IPS-15b (cell line): Measurements from ENCODE around the gene DNAJC18.

Source experiments
- H3K27me3 ChIP-seq: one replicate; pipeline ENCODE4 v1.6.1; 2013; ENCODE audit warnings: low read length; ENCODE audit not compliant: control insufficient read depth, insufficient read depth
- H3K36me3 ChIP-seq: one replicate; pipeline ENCODE4 v1.6.1; 2013; ENCODE audit warnings: low read length; ENCODE audit not compliant: control insufficient read depth, insufficient read depth
- H3K4me1 ChIP-seq: one replicate; pipeline ENCODE4 v1.6.1; 2013; ENCODE audit warnings: mild to moderate bottlenecking, low read length; ENCODE audit not compliant: control insufficient read depth, insufficient read depth
- H3K4me3 ChIP-seq: one replicate; pipeline ENCODE4 v1.5.1; 2013; ENCODE audit warnings: low read depth, low read length
- H3K9ac ChIP-seq: one replicate; pipeline ENCODE4 v1.6.1; 2013; ENCODE audit warnings: low read depth, mild to moderate bottlenecking, low read length
- H3K9me3 ChIP-seq: one replicate; pipeline ENCODE4 v1.6.1; 2013; ENCODE audit warnings: mild to moderate bottlenecking, low read length; ENCODE audit not compliant: control insufficient read depth, insufficient read depth

DNAJC18 gene

DNA sequence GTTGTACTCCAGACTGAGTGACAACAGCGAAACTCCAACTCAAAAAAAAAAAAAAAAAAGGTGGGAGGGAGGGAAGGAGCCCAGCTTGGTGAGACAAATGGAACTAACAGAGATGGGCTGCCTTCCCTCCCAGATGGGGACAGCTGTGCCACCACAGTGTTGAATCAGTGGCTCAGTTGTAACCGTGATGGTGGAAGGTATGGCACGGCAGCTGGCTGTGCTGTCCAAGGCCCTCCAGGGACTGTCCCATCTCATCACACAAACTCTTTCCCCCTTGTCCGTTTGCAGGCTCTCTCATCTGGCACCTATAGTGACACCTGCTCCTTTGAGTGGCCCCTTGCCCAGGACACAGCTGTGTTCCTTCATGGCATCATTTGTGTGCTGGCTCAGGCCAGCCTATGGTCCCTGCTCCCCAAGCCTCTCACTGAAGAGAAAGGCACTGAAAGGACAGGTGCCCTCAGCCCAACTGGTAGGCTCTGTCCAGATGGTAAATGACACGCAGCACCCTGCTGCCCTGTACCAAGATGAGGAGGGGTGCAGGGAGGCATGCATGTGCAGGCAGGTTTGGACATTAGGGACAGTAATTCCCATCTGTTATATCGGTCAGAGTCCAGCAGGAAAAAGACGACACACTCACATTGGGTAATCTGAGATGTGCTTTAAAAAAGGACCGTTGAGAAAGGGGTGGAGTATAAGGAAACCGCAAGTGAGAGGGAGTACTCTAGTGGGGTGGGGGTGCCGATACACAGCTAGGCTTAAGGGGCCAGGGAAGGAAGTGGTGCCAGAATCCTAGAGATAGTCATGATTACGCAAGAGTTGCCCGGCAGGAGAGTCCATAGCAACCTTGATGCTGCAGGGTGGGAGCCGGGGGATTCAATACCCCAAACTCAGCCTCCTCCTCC is 35.8 kb upstream of the DNAJC18 start:
- no peaks in the 10 kb centered on the region for H3K36me3 ChIP-seq
- H3K4me3 ChIP-seq: no peak overlapping the region

GRCh38 chr5:139473565-139473964 is 34.2 kb upstream of the DNAJC18 start:
- Histone ChIP-seq H3K27me3 (no peaks in the 10 kb centered on the region), H3K36me3 (no peaks in the 10 kb centered on the region), H3K9me3 (no peaks in the 10 kb centered on the region), H3K4me1 (peaks cover 11% of the 10 kb centered on the region), H3K4me3 (no peak overlapping the region), H3K9ac (peak overlapping the region; percentile 3)

More for the DNA sequence above, 35.8 kb upstream of the DNAJC18 start:
- Histone ChIP-seq H3K4me1 (peaks cover 11% of the 10 kb centered on the region), H3K27me3 (no peaks in the 10 kb centered on the region), H3K9ac (no peak overlapping the region), H3K9me3 (no peaks in the 10 kb centered on the region)

- Histone ChIP-seq H3K4me3 (no peak overlapping the region), H3K36me3 (no peaks in the 10 kb centered on the region), H3K4me1 (peaks cover 11% of the 10 kb centered on the region), H3K27me3 (no peaks in the 10 kb centered on the region), H3K9ac (peak overlapping the region; percentile 12), H3K9me3 (no peaks in the 10 kb centered on the region)
Measured at GRCh38 chr5:139473105-139473504, 33.8 kb upstream of the DNAJC18 start.

- no peak overlapping the region for H3K4me3 ChIP-seq
- no peaks in the 10 kb centered on the region for H3K27me3 ChIP-seq
- no peaks in the 10 kb centered on the region for H3K9me3 ChIP-seq
- H3K4me1 ChIP-seq: peaks cover 11% of the 10 kb centered on the region
- H3K9ac ChIP-seq: peak overlapping the region; percentile 12
- H3K36me3 ChIP-seq: no peaks in the 10 kb centered on the region
Measured at GRCh38 chr5:139472386-139473030, 33.2 kb upstream of the DNAJC18 start.

GRCh38 chr5:139470821-139471300 is 31.5 kb upstream of the DNAJC18 start, which contains the start of gene SMIM33:
Gene SMIM33 (plus strand): TSS chr5:139471004. CDS start chr5:139471122, 118 bp downstream.
- H3K36me3 ChIP-seq: no peaks in the 10 kb centered on the region
- H3K4me3 ChIP-seq: no peak within 1 kb of the TSS
- H3K27me3 ChIP-seq: no peaks in the 10 kb centered on the region
- H3K9ac ChIP-seq: peak within 1 kb of the TSS; percentile 37
- no peaks in the 10 kb centered on the region for H3K9me3 ChIP-seq
- H3K4me1 ChIP-seq: peaks cover 11% of the 10 kb centered on the region

DNA sequence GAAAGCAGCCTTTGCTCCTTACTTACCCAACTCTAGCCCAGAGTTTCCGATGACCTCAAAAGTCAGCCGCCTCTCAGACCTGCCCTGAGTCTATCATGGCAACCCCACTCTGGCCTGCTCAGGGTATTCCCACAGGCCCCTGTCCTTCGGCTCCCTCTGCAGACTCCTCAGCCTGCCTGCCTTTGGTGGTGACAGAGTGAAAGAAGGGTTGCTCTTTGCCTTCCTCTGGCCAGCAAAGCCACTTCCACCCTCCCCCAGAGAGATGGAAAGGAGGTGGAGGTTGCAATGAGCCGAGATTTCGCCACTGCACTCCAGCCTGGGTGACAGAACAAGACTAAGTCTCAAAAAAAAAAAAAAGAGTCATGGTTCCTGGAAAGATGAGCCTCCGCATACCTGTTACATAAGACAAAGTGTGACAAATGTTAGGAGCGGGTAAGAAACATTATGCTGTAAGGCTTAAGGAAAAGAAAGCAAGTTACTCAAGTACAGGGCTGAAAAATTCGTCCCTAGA is 29.2 kb upstream of the DNAJC18 start:
- peaks cover 6% of the 10 kb centered on the region for H3K4me1 ChIP-seq
- H3K9me3 ChIP-seq: no peaks in the 10 kb centered on the region
- no peak overlapping the region for H3K4me3 ChIP-seq
- H3K27me3 ChIP-seq: no peaks in the 10 kb centered on the region
- no peak overlapping the region for H3K9ac ChIP-seq
- H3K36me3 ChIP-seq: no peaks in the 10 kb centered on the region

DNA sequence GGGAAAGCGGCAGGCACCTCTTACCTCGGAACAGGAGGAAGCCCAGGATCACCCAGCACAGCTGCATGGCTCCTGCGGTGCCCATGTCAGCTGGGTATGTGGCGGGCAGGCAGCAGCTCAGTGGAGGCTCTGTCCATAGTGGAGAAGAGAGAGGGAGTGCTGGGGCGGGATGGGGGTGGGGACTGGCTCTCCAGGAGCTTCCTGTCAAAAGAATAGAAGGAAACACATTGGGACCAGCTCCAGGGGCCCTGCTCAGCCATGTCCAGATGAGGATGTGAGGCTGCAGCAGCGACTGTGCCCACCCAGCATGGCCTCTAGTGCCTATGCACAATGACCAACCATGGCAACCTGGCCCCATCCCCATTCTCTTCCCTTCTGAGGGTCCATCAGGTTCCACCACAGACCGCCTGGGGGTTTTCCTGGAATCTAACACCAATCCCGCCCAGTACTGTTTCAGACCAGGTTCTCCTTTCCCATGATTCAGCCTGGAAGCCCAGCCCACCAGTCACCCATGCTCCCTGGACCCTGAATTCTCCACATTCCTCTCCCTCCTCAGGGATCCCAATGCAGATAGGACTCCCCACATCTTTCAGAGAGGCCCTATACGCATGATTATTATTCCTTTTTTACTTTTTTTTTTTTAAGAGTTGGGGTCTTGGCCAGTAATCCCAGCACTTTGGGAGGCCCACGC is 23.4 kb upstream of the DNAJC18 start, which contains the start of gene ECSCR:
TSS of gene ECSCR (minus strand) at position 158 of the 691 bp plus-strand sequence. CDS start at position 85, 73 bp downstream.
- H3K27me3 ChIP-seq: no peaks in the 10 kb centered on the region

GRCh38 chr5:139461698-139462097 is 22.4 kb upstream of the DNAJC18 start:
- Histone ChIP-seq H3K36me3 (no peaks in the 10 kb centered on the region), H3K9me3 (no peaks in the 10 kb centered on the region), H3K27me3 (no peaks in the 10 kb centered on the region), H3K4me3 (no peak overlapping the region), H3K4me1 (peaks cover 11% of the 10 kb centered on the region), H3K9ac (no peak overlapping the region)

More for the DNA sequence above, 23.4 kb upstream of the DNAJC18 start, which contains the start of gene ECSCR:
- no peaks in the 10 kb centered on the region for H3K36me3 ChIP-seq
- peaks cover 11% of the 10 kb centered on the region for H3K4me1 ChIP-seq
- no peaks in the 10 kb centered on the region for H3K9me3 ChIP-seq
- H3K9ac ChIP-seq: no peak within 1 kb of the TSS
- no peak within 1 kb of the TSS for H3K4me3 ChIP-seq

DNA sequence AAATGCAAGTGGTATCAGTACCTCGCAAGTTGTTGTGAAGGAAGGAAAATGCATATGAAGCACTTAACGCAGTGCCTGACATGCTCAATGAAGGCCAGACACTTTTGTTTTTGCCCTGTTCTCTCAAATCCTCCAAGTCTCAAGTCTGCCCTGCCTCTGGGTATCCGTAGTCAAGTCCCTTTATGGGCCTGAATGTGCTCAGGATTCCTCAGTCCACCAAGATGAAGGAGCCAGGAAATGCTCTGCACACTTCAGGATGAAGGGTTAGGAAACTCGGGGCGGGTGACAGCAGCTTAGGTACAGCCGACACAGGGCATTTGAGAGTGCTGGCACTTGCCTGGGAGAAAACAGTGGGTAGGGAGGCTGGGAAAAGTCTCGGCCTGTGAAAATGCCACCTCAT is 21.9 kb upstream of the DNAJC18 start:
- H3K4me1 ChIP-seq: peaks cover 11% of the 10 kb centered on the region
- H3K36me3 ChIP-seq: no peaks in the 10 kb centered on the region
- H3K27me3 ChIP-seq: no peaks in the 10 kb centered on the region
- H3K9ac ChIP-seq: no peak overlapping the region
- no peaks in the 10 kb centered on the region for H3K9me3 ChIP-seq
- no peak overlapping the region for H3K4me3 ChIP-seq

- Histone ChIP-seq H3K4me3 (no peak overlapping the region), H3K27me3 (no peaks in the 10 kb centered on the region), H3K9ac (no peak overlapping the region), H3K4me1 (peaks cover 11% of the 10 kb centered on the region), H3K9me3 (no peaks in the 10 kb centered on the region), H3K36me3 (no peaks in the 10 kb centered on the region)
Measured at GRCh38 chr5:139460455-139460854, 21.1 kb upstream of the DNAJC18 start.

DNA sequence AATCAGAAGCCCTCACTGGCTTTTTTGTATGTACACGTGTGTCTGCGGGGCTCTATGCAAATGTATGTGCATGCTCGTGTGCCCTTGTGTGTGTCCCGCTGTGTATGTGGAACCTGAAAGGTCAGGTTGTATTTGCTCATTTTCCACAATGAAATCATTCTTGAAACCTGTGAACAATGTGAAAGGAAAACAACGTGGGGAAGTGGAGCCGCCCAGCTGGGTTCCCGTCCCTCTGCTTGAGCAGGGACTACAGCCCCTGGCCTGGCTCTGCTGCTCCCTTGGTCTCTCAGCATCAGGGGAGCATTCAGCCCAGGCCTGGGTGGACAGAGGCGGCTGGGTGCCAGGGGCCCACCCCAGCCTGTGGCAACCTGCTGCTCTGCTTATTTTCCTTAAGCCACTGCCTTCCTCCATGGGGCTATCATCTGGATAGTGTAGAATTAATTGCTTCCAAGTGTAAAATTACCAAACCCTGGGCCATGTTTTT is 20.2 kb upstream of the DNAJC18 start:
- Histone ChIP-seq H3K9ac (no peak overlapping the region), H3K36me3 (no peaks in the 10 kb centered on the region), H3K4me3 (no peak overlapping the region)

More for the DNA sequence above, 20.2 kb upstream of the DNAJC18 start:
- Histone ChIP-seq H3K9me3 (no peaks in the 10 kb centered on the region), H3K4me1 (peaks cover 11% of the 10 kb centered on the region), H3K27me3 (no peaks in the 10 kb centered on the region)
